Spinal cord (tissue), 10 donors: ENCODE results near the gene NCAPG2. TPM values are rescaled to one million over a fixed set of nuclear protein-coding genes. Genes with fewer than 3 reads are reported as not detected.

Experiments
- DNase-seq, 6 donors: peaks; one replicate each; pipeline versions ENCODE4 v3.0.0 to v3.0.0-alpha.2; 2013 to 2015; ENCODE audit warnings: low spot score in 6 of 6, low read depth in 4 of 6
- H3K27ac ChIP-seq: one replicate; pipeline ENCODE4 v1.5.1; 2013; ENCODE audit warnings: low read depth, low read length, control low read depth
- H3K27me3 ChIP-seq: one replicate; pipeline ENCODE4 v1.6.1; 2013; ENCODE audit warnings: low read length; ENCODE audit not compliant: control insufficient read depth, insufficient read depth
- H3K36me3 ChIP-seq: one replicate; pipeline ENCODE4 v1.6.1; 2013; ENCODE audit warnings: low read length; ENCODE audit not compliant: control insufficient read depth, insufficient read depth
- H3K4me1 ChIP-seq: one replicate; pipeline ENCODE4 v1.6.1; 2013; ENCODE audit warnings: low read length; ENCODE audit not compliant: control insufficient read depth, insufficient read depth
- H3K4me3 ChIP-seq: one replicate; pipeline ENCODE4 v1.5.1; 2013; ENCODE audit warnings: low read depth, low read length, control low read depth
- H3K9me3 ChIP-seq: one replicate; pipeline ENCODE4 v1.6.1; 2013; ENCODE audit warnings: low read length; ENCODE audit not compliant: control insufficient read depth, insufficient read depth
- WGBS: methylation state at CpG from one replicate; pipeline ENCODE4 v1.1.5; 2013; ENCODE audit warnings: missing lambda C conversion rate; ENCODE audit not compliant: insufficient coverage; 5-methylcytosine and 5-hydroxymethylcytosine counted together
- polyA plus RNA-seq, 2 donors: library from polyadenylated mRNA; unstranded; fragments of 120-200 nt; gene quantifications; one replicate each; pipeline ENCODE4 v1.2.1, GENCODE V29; 2013; ENCODE audit not compliant: insufficient read length in 2 of 2
- total RNA-seq, 2 donors: library from RNA; depleted of rRNA in 1 of 2; stranded (reverse); fragments of 120-200 nt in 1 of 2; fragments of >200 nt in 1 of 2; gene quantifications; one replicate each; pipeline versions ENCODE4 v1.2.3 to v1.2.4, GENCODE V29; 2013 to 2014
- donor health status: healthy.

NCAPG2 gene
- total and polyA plus RNA-seq, 4 donors: 14.1 to 17.5 (median 16.3) TPM

GRCh38 chr7:158746957-158747356 is 42.4 kb upstream of the NCAPG2 start:
- Histone ChIP-seq H3K36me3 (peaks cover 41% of the 10 kb centered on the region), H3K9me3 (no peaks in the 10 kb centered on the region), H3K27ac (no peak overlapping the region), H3K4me1 (no peaks in the 10 kb centered on the region), H3K27me3 (no peaks in the 10 kb centered on the region), H3K4me3 (no peak overlapping the region)
- no peak for DNase-seq
- WGBS: 82% methylated on average over 8 of the region's 9 CpGs

- DNase-seq: no peak
- H3K4me1 ChIP-seq: no peaks in the 10 kb centered on the region
- H3K27me3 ChIP-seq: no peaks in the 10 kb centered on the region
- H3K36me3 ChIP-seq: peaks cover 56% of the 10 kb centered on the region
- no peak overlapping the region for H3K27ac ChIP-seq
- H3K4me3 ChIP-seq: no peak overlapping the region
- WGBS: 94% methylated on average over 6 of the region's 10 CpGs
- H3K9me3 ChIP-seq: no peaks in the 10 kb centered on the region
These were observed 40.6 kb upstream of the NCAPG2 start for GRCh38 chr7:158745057-158745715.

GRCh38 chr7:158744070-158744469 is 39.5 kb upstream of the NCAPG2 start:
- no peaks in the 10 kb centered on the region for H3K27me3 ChIP-seq
- H3K36me3 ChIP-seq: peaks cover 55% of the 10 kb centered on the region
- no peaks in the 10 kb centered on the region for H3K4me1 ChIP-seq
- H3K27ac ChIP-seq: no peak overlapping the region
- no peak for DNase-seq
- no peak overlapping the region for H3K4me3 ChIP-seq
- no peaks in the 10 kb centered on the region for H3K9me3 ChIP-seq
- 100% methylated on average over 2 of the region's 4 CpGs for WGBS

- WGBS: 96% methylated on average over 17 of the region's 17 CpGs
- no peaks in the 10 kb centered on the region for H3K27me3 ChIP-seq
- H3K4me3 ChIP-seq: no peak overlapping the region
- H3K4me1 ChIP-seq: no peaks in the 10 kb centered on the region
- peaks cover 59% of the 10 kb centered on the region for H3K36me3 ChIP-seq
- H3K27ac ChIP-seq: no peak overlapping the region
- H3K9me3 ChIP-seq: no peaks in the 10 kb centered on the region
- DNase-seq: no peak
These were observed 38.6 kb upstream of the NCAPG2 start for GRCh38 chr7:158743219-158743618.

- no peak for DNase-seq
- no peaks in the 10 kb centered on the region for H3K4me1 ChIP-seq
- H3K27ac ChIP-seq: no peak overlapping the region
- H3K9me3 ChIP-seq: no peaks in the 10 kb centered on the region
- no peak overlapping the region for H3K4me3 ChIP-seq
- no peaks in the 10 kb centered on the region for H3K27me3 ChIP-seq
- 88% methylated on average over 18 of the region's 19 CpGs for WGBS
- H3K36me3 ChIP-seq: peaks cover 64% of the 10 kb centered on the region
These were observed 37.6 kb upstream of the NCAPG2 start for GRCh38 chr7:158742065-158742821.

GRCh38 chr7:158741294-158741666 is 36.7 kb upstream of the NCAPG2 start:
- Histone ChIP-seq H3K27ac (peak overlapping the region; percentile 42), H3K27me3 (no peaks in the 10 kb centered on the region), H3K4me3 (no peak overlapping the region), H3K9me3 (no peaks in the 10 kb centered on the region), H3K36me3 (peaks cover 59% of the 10 kb centered on the region), H3K4me1 (no peaks in the 10 kb centered on the region)
- DNase-seq: no peak
- WGBS: 98% methylated on average over 7 of the region's 14 CpGs

- Histone ChIP-seq H3K36me3 (peaks cover 58% of the 10 kb centered on the region), H3K9me3 (no peaks in the 10 kb centered on the region), H3K4me3 (no peak overlapping the region), H3K4me1 (no peaks in the 10 kb centered on the region), H3K27me3 (no peaks in the 10 kb centered on the region), H3K27ac (peak overlapping the region; percentile 42)
- 81% methylated on average over 13 of the region's 16 CpGs for WGBS
- peak in 1 of 6 donors; percentile 22 for DNase-seq
These were observed 36.2 kb upstream of the NCAPG2 start for GRCh38 chr7:158740657-158741293.

GRCh38 chr7:158740013-158740656 is 35.5 kb upstream of the NCAPG2 start:
- H3K4me3 ChIP-seq: no peak overlapping the region
- no peaks in the 10 kb centered on the region for H3K27me3 ChIP-seq
- no peaks in the 10 kb centered on the region for H3K4me1 ChIP-seq
- H3K36me3 ChIP-seq: peaks cover 58% of the 10 kb centered on the region
- H3K9me3 ChIP-seq: no peaks in the 10 kb centered on the region
- 83% methylated on average over 13 of the region's 15 CpGs for WGBS
- no peak for DNase-seq
- H3K27ac ChIP-seq: no peak overlapping the region

GRCh38 chr7:158738841-158739240 is 34.2 kb upstream of the NCAPG2 start:
- no peaks in the 10 kb centered on the region for H3K27me3 ChIP-seq
- H3K36me3 ChIP-seq: peaks cover 66% of the 10 kb centered on the region

More at GRCh38 chr7:158738841-158739240, 34.2 kb upstream of the NCAPG2 start:
- no peak overlapping the region for H3K27ac ChIP-seq
- 91% methylated on average over 6 of the region's 15 CpGs for WGBS
- H3K4me3 ChIP-seq: no peak overlapping the region
- H3K9me3 ChIP-seq: no peaks in the 10 kb centered on the region
- no peaks in the 10 kb centered on the region for H3K4me1 ChIP-seq
- DNase-seq: no peak
